ENCODE data around the gene TTN.
A peak's percentile ranks its signal among the peaks of the same experiment; 100 is the strongest.

The TTN gene

DNA sequence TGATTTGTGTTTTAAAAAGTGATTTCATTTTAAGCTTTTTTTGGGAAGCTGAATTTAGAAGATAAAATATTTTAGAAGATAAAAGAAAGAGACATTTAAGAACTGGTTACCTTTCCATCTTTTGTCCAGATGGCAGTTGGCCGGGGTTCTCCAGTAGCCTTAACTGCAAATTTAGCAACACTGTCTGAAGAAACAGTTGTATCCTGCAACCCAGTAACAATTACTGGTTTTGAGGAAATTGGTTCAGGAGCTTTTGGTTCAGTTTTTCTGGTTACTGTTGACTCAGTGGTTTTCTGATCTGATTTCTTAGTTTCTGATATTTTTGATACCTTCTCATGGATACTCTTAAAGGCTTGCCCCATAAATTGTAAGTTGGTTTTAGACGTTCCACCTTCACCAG is 277.1 kb downstream of the TTN start:
- no peaks in the 10 kb centered on the region for H3K27me3 ChIP-seq (ENCODE audit: insufficient read depth, low read depth)
- H4K20me1 ChIP-seq (ENCODE audit: insufficient read depth): no peaks in the 10 kb centered on the region
- H3K4me1 ChIP-seq (ENCODE audit: low read depth, poor library complexity, severe bottlenecking): peaks cover 27% of the 10 kb centered on the region
- no peak overlapping the region for H3K9ac ChIP-seq
- no peaks in the 10 kb centered on the region for H3K36me3 ChIP-seq (ENCODE audit: insufficient read depth)
- no peak overlapping the region for H3K4me3 ChIP-seq (IDR thresholded peaks at IDR 0.05; ENCODE audit: insufficient read depth, low read depth, low read length)
- H3K27ac ChIP-seq: no peak overlapping the region
- peak overlapping the region; percentile 49; the same call in 1 of the 2 replicates for H3K4me2 ChIP-seq
- H2AFZ ChIP-seq (ENCODE audit: low read depth): no peak overlapping the region
- TF ChIP-seq, protein P1, sequence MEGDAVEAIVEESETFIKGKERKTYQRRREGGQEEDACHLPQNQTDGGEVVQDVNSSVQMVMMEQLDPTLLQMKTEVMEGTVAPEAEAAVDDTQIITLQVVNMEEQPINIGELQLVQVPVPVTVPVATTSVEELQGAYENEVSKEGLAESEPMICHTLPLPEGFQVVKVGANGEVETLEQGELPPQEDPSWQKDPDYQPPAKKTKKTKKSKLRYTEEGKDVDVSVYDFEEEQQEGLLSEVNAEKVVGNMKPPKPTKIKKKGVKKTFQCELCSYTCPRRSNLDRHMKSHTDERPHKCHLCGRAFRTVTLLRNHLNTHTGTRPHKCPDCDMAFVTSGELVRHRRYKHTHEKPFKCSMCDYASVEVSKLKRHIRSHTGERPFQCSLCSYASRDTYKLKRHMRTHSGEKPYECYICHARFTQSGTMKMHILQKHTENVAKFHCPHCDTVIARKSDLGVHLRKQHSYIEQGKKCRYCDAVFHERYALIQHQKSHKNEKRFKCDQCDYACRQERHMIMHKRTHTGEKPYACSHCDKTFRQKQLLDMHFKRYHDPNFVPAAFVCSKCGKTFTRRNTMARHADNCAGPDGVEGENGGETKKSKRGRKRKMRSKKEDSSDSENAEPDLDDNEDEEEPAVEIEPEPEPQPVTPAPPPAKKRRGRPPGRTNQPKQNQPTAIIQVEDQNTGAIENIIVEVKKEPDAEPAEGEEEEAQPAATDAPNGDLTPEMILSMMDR (conservative IDR thresholded peaks at IDR 0.05; ENCODE audit: low read depth, low read length): no peak
- no peaks in the 10 kb centered on the region for H3K79me2 ChIP-seq (ENCODE audit: insufficient read depth, low read depth)

DNA sequence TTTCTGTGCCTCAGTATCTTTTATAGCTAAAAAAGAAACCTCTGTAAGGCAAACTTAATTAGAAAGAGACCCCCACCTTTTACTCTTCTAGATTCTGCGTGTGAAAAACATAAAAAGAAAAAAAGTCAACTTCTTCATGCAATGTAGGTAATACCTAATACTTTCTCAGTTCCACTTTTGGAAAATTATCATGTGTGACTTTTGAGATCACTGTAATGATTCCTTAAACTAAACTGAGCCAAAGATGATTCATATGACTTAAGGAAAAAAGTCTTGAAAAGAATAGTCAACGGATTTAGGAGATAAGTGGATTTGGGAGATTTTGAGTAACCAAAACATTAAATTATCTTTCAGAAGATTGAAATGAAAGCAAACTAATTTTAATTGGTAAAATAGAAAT is 278.0 kb downstream of the TTN start:
- H3K27ac ChIP-seq: no peak overlapping the region
- H3K79me2 ChIP-seq (ENCODE audit: insufficient read depth, low read depth): no peaks in the 10 kb centered on the region
- no peak overlapping the region for H3K9ac ChIP-seq
- H3K4me1 ChIP-seq (ENCODE audit: low read depth, poor library complexity, severe bottlenecking): peaks cover 27% of the 10 kb centered on the region
- H3K27me3 ChIP-seq (ENCODE audit: insufficient read depth, low read depth): no peaks in the 10 kb centered on the region
- no peaks in the 10 kb centered on the region for H4K20me1 ChIP-seq (ENCODE audit: insufficient read depth)
- H3K4me3 ChIP-seq (IDR thresholded peaks at IDR 0.05; ENCODE audit: insufficient read depth, low read depth, low read length): no peak overlapping the region
- no peak overlapping the region for H3K4me2 ChIP-seq
- TF ChIP-seq, protein P1 (conservative IDR thresholded peaks at IDR 0.05; ENCODE audit: low read depth, low read length): no peak
- H3K36me3 ChIP-seq (ENCODE audit: insufficient read depth): no peaks in the 10 kb centered on the region
- no peak overlapping the region for H2AFZ ChIP-seq (ENCODE audit: low read depth)

DNA sequence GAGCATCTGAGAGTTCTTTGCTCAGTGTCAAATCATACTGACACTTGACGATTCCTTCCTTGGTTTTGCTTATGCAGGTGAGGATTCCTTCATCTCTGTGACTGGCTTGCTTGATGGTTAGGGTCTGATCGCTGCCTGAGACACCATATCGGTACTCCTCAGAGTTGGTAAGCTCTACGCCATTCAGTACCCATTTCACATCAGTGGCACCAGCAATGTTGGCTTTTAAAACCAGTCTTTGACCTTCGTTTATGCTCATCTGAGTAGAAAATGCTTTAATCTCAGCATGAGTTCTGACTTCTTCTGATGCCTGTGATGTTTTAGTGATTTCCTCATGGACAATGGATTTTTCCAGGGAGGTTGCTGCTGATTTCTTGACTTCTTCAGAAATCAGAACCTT is 278.6 kb downstream of the TTN start:
- no peaks in the 10 kb centered on the region for H3K79me2 ChIP-seq (ENCODE audit: insufficient read depth, low read depth)
- H4K20me1 ChIP-seq (ENCODE audit: insufficient read depth): no peaks in the 10 kb centered on the region

DNA sequence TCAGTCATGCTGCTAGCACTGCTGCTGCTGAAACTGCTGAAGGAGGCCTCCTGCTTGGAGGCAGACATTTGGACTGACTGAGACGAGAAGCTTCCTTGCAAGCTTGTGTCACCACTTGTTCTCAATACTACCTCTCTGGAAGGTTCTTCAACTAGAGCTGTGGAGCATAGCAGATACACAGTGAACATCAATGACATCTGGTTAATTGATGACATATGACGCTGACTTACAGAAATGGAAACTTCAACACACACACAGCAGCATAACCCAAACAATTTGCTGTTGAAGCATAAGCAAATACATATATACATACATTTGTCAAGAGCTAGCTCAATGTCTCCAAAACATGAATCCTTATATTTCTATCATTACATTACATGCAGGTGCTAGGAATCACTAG is 279.6 kb downstream of the TTN start:
- Histone ChIP-seq H3K9ac (no peak overlapping the region), H4K20me1 (ENCODE audit: insufficient read depth) (no peaks in the 10 kb centered on the region)

More for the DNA sequence above, 278.6 kb downstream of the TTN start:
- TF ChIP-seq, protein P1 (conservative IDR thresholded peaks at IDR 0.05; ENCODE audit: low read depth, low read length): no peak
- no peak overlapping the region for H3K9ac ChIP-seq
- peaks cover 27% of the 10 kb centered on the region for H3K4me1 ChIP-seq (ENCODE audit: low read depth, poor library complexity, severe bottlenecking)
- H3K4me2 ChIP-seq: no peak overlapping the region
- H3K27me3 ChIP-seq (ENCODE audit: insufficient read depth, low read depth): no peaks in the 10 kb centered on the region
- H3K27ac ChIP-seq: no peak overlapping the region
- no peaks in the 10 kb centered on the region for H3K36me3 ChIP-seq (ENCODE audit: insufficient read depth)
- no peak overlapping the region for H2AFZ ChIP-seq (ENCODE audit: low read depth)
- H3K4me3 ChIP-seq (IDR thresholded peaks at IDR 0.05; ENCODE audit: insufficient read depth, low read depth, low read length): no peak overlapping the region

More for the DNA sequence above, 279.6 kb downstream of the TTN start:
- no peak overlapping the region for H3K27ac ChIP-seq
- H3K4me2 ChIP-seq: no peak overlapping the region
- no peaks in the 10 kb centered on the region for H3K36me3 ChIP-seq (ENCODE audit: insufficient read depth)
- H3K4me3 ChIP-seq (IDR thresholded peaks at IDR 0.05; ENCODE audit: insufficient read depth, low read depth, low read length): no peak overlapping the region
- no peaks in the 10 kb centered on the region for H3K27me3 ChIP-seq (ENCODE audit: insufficient read depth, low read depth)
- H3K4me1 ChIP-seq (ENCODE audit: low read depth, poor library complexity, severe bottlenecking): peaks cover 27% of the 10 kb centered on the region
- TF ChIP-seq, protein P1 (conservative IDR thresholded peaks at IDR 0.05; ENCODE audit: low read depth, low read length): no peak
- no peak overlapping the region for H2AFZ ChIP-seq (ENCODE audit: low read depth)
- no peaks in the 10 kb centered on the region for H3K79me2 ChIP-seq (ENCODE audit: insufficient read depth, low read depth)

Data from KMS-11 (cell line).